RCC 7860 (cell line): ENCODE measurements around the gene TMEM175.

Experiments
- DNase-seq: peaks from one replicate; pipeline ENCODE4 v3.0.0-alpha.2; 2015; ENCODE audit warnings: low spot score
- FAIRE-seq: peaks from 2 replicates; lab custom pipeline; 2012; peaks lifted over from hg19 to GRCh38; lab: Jason Lieb, UNC

The TMEM175 gene

GRCh38 chr4:945274-946102, 13.2 kb downstream of the TMEM175 start:
- FAIRE-seq (no peak), DNase-seq (no peak)

DNA sequence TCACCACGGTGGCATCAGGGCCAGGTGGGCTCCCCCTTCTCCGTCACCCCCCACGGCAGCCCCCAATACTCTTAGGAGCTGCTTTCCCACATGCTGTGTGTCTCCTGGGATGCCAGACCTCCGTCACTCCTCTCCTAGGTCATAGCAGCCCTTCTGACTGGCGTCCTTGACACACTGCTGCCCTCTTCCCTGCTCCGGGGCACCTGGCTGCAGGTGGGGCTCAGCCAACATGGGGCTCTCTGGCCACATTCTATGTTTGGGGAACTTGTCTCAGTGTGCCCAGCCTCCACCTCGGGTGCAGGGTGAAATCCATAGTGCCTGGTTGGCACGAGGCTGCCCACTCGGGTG, 13.8 kb downstream of the TMEM175 start:
- no peak for FAIRE-seq
- DNase-seq = no peak

DNA sequence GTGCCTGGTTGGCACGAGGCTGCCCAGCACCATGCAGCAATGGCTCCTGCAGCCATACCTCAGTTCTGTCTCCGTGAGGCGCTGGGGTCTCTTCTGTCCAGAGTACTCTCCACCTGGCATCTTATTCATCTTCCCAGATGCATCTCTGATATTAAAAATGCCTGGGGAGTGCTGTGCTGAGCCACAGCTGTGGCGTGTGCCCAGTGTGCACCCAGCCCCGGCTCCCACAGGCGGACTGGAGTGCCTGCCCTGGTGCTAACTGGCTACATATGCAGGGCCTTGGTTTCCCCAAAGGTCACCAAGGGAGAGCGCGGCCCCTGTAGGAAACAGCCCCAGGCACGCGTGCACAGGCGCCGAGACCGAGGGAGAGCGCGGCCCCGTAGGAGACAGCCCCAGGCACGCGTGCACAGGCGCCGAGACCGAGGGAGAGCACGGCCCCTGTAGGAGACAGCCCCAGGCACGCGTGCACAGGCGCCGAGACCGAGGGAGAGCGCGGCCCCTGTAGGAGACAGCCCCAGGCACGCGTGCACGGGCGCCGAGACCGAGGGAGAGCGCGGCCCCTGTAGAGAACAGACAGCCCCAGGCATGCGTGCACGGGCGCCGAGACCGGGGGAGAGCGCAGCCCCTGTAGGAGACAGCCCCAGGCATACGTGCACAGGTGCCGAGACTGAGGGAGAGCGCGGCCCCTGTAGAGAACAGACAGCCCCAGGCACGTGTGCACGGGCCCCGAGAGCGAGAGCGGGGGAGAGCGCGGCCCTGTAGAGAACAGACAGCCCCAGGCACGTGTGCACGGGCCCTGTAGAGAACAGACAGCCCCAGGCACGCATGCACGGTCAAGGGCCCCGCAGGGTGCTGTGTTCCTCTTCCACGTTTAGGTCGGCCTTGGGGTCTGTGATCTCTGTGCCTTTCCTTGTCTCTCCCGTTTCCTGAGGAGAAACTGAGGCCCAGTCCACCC, 14.5 kb downstream of the TMEM175 start:
- DNase-seq = no peak
- no peak for FAIRE-seq

DNA sequence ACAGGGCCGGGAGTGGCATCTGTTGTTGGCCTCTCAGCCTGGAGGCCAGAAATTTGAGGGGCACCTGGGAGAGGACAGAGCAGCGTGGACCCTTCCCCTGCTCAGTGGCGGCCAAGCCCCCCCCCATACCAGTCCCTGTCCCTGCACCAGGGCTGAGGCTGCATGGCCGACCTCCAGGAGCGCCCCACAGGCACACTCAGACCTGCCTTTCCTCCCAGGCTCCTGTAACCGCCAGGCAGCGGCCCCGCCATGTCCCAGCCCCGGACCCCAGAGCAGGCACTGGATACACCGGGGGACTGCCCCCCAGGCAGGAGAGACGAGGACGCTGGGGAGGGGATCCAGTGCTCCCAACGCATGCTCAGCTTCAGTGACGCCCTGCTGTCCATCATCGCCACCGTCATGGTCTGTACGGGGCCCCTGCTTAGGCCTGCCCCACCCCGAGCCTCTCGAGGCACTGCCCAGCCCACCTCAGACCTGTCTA, 15.3 kb downstream of the TMEM175 start:
- no peak for FAIRE-seq
- DNase-seq = no peak

DNA sequence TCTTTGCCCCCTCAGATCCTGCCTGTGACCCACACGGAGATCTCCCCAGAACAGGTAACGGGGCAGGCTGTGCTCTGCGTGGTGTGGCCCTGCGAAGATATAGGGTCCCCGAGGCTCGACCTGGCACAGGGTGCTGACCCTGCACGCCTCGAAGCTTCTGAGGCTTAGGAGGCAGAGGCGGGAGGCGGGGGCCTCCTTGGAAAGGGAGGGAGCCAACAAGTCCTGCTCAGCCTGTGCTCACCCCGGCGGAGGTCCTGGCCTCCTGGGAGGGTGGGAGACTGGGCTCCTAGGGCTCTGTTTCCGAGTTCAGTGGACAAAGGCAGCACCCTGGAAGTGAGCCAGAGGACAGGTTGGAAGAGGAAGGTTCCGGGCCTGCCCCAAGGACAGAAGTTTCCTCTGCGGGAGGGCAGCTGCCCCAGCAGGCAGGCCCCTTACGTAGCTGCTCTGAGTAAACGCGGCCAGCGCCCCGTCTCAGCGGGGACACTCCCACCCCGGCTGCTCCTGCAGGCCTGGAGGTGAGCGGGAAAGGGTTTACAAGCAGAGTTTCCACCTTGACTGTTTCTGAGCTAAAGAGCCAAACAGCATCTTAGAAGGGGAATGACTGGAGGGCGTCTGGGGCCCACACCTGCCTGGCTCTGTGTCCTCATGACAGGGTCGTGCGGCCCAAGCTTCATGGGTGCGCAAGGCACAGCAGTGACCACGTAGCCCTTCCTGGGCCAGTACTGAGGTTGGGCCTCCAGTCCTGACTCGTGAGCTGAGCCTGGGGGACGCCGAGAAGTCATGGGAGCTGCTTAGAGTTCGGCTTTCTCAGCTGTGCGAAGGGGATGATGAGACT, 16.1 kb downstream of the TMEM175 start:
- no peak for DNase-seq
- FAIRE-seq = no peak

- DNase-seq (no peak), FAIRE-seq (no peak)
These were observed 16.7 kb downstream of the TMEM175 start for GRCh38 chr4:948936-949300.

DNA sequence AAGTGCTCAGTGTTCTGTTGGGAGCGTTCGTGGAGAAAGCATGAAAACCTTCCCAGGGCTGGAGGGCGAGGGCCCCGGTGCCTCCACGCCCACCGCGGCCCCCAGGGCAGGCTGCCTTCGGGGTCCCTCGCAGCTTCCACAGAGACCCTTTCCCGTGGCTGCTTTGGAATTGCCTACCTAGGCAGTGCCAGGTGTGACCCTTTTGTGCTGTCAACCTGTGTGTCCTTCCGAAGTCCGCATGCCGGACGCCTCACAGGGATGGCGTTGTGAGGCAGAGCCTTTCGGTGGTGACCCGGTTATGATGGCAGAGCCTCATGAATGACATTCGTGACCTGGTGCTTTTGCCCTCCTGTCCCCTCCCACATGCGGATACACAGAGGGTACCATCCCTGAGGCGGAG, 17.4 kb downstream of the TMEM175 start:
- DNase-seq (no peak), FAIRE-seq (no peak)

- FAIRE-seq (no peak), DNase-seq (no peak)
These were observed 18.1 kb downstream of the TMEM175 start for GRCh38 chr4:950136-951020.

GRCh38 chr4:951186-951585, 18.9 kb downstream of the TMEM175 start:
- DNase-seq (no peak), FAIRE-seq (no peak)

GRCh38 chr4:951594-952468, 19.6 kb downstream of the TMEM175 start:
- FAIRE-seq (no peak), DNase-seq (no peak)

DNA sequence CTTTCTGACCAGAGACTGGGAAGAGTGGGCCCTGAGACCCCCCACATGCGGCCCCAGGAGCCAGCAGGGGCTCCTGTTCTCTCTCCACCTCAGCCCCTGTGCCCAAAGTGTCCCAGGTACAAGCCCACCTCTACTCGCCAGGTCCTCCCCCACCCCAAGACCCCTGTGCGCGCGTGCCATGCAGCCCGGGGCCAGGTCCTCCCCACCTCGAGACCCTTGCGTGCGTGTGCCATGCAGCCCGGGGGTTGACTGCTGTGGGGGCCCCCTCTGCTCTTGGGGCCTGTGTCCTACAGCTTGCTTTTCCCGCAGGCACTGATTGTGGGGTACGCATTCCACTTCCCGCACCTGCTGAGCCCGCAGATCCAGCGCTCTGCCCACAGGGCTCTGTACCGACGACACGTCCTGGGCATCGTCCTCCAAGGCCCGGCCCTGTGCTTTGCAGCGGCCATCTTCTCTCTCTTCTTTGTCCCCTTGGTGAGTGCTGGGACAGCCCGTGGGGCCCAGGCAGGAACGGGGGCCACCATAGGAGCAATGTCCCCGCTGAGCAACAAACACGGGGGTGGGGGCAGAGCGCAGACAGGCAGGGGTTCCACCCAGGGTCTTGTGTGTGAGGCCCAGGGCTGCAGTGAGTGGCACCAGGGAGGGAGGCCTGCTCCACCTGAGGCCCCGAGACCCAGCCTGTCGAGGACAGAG, 20.8 kb downstream of the TMEM175 start:
- DNase-seq (no peak), FAIRE-seq (no peak)

- FAIRE-seq = no peak
- DNase-seq = no peak
These were observed 21.3 kb downstream of the TMEM175 start for GRCh38 chr4:953574-953915.

- FAIRE-seq = no peak
These were observed 22.2 kb downstream of the TMEM175 start for GRCh38 chr4:954211-955020.

DNA sequence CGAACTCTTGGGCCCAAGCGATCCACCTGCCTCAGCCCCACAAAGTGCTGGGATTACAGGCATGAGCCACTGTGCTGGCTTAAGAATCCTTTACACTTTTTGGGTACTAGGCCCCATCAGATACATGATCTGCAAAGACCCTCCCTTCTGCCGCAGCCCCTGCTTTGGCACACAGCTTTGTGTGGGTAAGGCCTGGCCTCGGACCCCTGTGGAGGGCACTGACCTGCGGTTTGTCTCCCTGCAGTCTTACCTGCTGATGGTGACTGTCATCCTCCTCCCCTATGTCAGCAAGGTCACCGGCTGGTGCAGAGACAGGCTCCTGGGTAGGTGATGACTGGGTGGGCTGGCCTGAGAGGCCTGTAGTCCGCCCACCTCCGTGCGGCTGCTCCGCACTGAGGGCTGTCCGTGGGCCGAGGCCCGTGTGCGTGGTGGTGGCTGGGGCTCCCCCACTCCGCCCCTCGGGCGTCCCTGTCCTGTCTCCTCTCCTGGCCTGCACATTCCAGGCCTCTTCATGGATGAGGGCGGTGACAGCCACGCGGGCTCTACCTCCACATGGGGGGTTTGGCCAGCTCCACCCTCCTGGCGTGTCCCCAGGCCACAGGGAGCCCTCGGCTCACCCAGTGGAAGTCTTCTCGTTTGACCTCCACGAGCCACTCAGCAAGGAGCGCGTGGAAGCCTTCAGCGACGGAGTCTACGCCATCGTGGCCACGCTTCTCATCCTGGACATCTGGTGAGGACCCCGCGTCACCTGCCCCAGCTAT, 23.1 kb downstream of the TMEM175 start:
- no peak for FAIRE-seq
- DNase-seq = no peak

More at GRCh38 chr4:954211-955020, 22.2 kb downstream of the TMEM175 start:
- DNase-seq = no peak

DNA sequence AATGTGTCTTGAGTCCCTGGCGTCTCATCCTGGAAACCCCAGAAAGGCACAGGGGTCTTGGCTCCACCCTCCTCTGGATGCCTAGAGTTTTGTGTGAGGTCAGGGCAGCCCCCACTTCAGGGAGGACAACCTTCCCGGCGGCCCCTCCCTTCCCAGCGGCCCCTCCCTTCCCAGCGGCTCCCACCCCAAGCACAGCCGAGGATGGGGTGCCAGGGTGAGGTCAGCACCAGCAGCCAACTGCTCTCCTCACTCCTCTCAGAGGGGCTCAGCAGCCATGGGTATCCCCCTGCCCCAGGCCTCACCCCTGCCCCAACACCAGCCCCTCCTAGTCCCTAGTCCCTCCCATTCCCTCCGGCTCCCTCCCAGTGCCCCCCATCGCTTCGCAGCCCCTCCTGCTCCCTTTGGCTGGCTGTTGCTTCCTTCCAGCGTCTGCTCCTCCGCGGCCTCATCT, 23.7 kb downstream of the TMEM175 start:
- FAIRE-seq (no peak), DNase-seq (no peak)

DNA sequence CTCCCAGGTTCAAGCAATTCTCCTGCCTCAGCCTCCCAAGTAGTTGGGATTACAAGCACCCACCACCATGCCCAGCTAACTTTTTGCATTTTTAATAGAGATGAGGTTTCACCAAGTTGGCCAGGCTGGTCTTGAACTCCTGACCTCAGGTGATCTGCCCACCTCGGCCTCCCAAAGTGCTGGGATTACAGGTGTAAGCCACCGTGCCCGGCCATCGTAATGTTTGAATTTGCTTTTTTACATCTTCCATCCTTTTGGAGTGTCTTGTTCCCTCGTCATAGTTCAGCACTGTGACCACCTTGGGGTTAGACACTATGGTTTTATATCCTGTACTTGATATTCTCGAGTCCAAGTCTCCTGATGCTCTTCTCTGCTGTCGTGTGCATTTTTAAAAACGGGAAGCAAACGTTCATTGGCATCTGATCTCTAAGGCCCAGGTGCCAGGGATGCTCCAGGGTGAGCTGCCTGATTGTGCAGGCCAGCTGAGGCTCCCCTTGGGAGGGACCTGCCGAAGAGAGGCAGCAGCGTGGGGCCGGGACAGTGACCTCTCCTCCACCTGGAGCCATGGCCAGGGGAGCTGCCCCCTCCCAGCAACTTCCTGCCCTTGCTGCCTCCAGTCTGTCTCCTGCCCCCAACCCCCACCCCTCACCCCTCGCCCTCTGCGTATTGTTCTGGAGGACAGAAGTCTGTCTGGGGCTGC, 24.4 kb downstream of the TMEM175 start:
- no peak for DNase-seq
- no peak for FAIRE-seq
